ENCODE data around the gene BANK1.

BANK1 gene

GRCh38 chr4:101790521-101791181 lies at the start of gene BANK1:
BANK1 (plus strand) TSS chr4:101790730; CDS start chr4:101790881, 151 bp downstream.
- peak within 1 kb of the TSS; percentile 46 for H3K4me3 ChIP-seq (ENCODE audit: low read depth, low read length)
- DNase-seq (ENCODE audit: low read depth), result peak; percentile 89
- TF ChIP-seq MAX (IDR thresholded peaks at IDR 0.05; ENCODE audit: low read depth, low read length) (no peak), CTCF (IDR thresholded peaks at IDR 0.05; ENCODE audit: low read depth, low read length) (peak; percentile 23), POLR2A (IDR thresholded peaks at IDR 0.05; ENCODE audit: extremely low read depth, insufficient read length) (no peak), MYC (IDR thresholded peaks at IDR 0.05; ENCODE audit: low read depth, low read length) (no peak)

GRCh38 chr4:101753721-101754120 lies 36.8 kb upstream of the BANK1 start:
- TF ChIP-seq POLR2A (IDR thresholded peaks at IDR 0.05; ENCODE audit: extremely low read depth, insufficient read length), result no peak
- TF ChIP-seq MAX (IDR thresholded peaks at IDR 0.05; ENCODE audit: low read depth, low read length), result no peak
- no peak for TF ChIP-seq CTCF (IDR thresholded peaks at IDR 0.05; ENCODE audit: low read depth, low read length)
- TF ChIP-seq MYC (IDR thresholded peaks at IDR 0.05; ENCODE audit: low read depth, low read length), result no peak
- no peak for DNase-seq (ENCODE audit: low read depth)
- no peak overlapping the region for H3K4me3 ChIP-seq (ENCODE audit: low read depth, low read length)

GRCh38 chr4:101756181-101756580 lies 34.3 kb upstream of the BANK1 start:
- TF ChIP-seq MYC (IDR thresholded peaks at IDR 0.05; ENCODE audit: low read depth, low read length), result no peak
- no peak for TF ChIP-seq POLR2A (IDR thresholded peaks at IDR 0.05; ENCODE audit: extremely low read depth, insufficient read length)
- TF ChIP-seq CTCF (IDR thresholded peaks at IDR 0.05; ENCODE audit: low read depth, low read length), result no peak
- no peak for TF ChIP-seq MAX (IDR thresholded peaks at IDR 0.05; ENCODE audit: low read depth, low read length)
- DNase-seq (ENCODE audit: low read depth), result no peak
- no peak overlapping the region for H3K4me3 ChIP-seq (ENCODE audit: low read depth, low read length)

- TF ChIP-seq CTCF (IDR thresholded peaks at IDR 0.05; ENCODE audit: low read depth, low read length) (no peak), POLR2A (IDR thresholded peaks at IDR 0.05; ENCODE audit: extremely low read depth, insufficient read length) (no peak), MYC (IDR thresholded peaks at IDR 0.05; ENCODE audit: low read depth, low read length) (no peak), MAX (IDR thresholded peaks at IDR 0.05; ENCODE audit: low read depth, low read length) (no peak)
- no peak for DNase-seq (ENCODE audit: low read depth)
- no peak overlapping the region for H3K4me3 ChIP-seq (ENCODE audit: low read depth, low read length)
Measured at GRCh38 chr4:101761405-101761804, 29.1 kb upstream of the BANK1 start.

- DNase-seq (ENCODE audit: low read depth), result no peak
- no peak overlapping the region for H3K4me3 ChIP-seq (ENCODE audit: low read depth, low read length)
Measured at GRCh38 chr4:101762025-101762424, 28.5 kb upstream of the BANK1 start.

More at GRCh38 chr4:101762025-101762424, 28.5 kb upstream of the BANK1 start:
- TF ChIP-seq MYC (IDR thresholded peaks at IDR 0.05; ENCODE audit: low read depth, low read length) (no peak), POLR2A (IDR thresholded peaks at IDR 0.05; ENCODE audit: extremely low read depth, insufficient read length) (no peak), MAX (IDR thresholded peaks at IDR 0.05; ENCODE audit: low read depth, low read length) (no peak), CTCF (IDR thresholded peaks at IDR 0.05; ENCODE audit: low read depth, low read length) (no peak)
